Stimulated activated effector memory CD8-positive, alpha-beta T cell treated with anti-CD3 and anti-CD28 coated beads, Interleukin-12 subunit alpha, Interleukin-12 subunit beta, amount 100 ng/mL, for 72 hours (primary cell): ENCODE measurements around the gene RABL2A.
"Not testable (repeated sequence)": the region's sequence is repeated elsewhere in the genome, so short reads cannot be mapped to it uniquely, and the experiment has no call there.

ENCODE experiments used
- ATAC-seq: fragments of 150-1000 bp; cut with Tn5 transposase; 2 replicates; pipeline ENCODE4 v1.10.0; 2021
- DNase-seq, 2 donors: peaks; one replicate each; pipeline ENCODE4 v3.0.0; 2021 to 2022; ENCODE audit warnings: low spot score in 2 of 2
- H3K27ac Mint-ChIP-seq: one replicate; pipeline ENCODE4 v1.8.0; 2022; ENCODE audit warnings: mild to moderate bottlenecking, mixed read lengths
- H3K36me3 Mint-ChIP-seq: one replicate; pipeline ENCODE4 v1.8.0; 2022; ENCODE audit warnings: mild to moderate bottlenecking, mixed read lengths
- H3K4me1 Mint-ChIP-seq: one replicate; pipeline ENCODE4 v1.8.0; 2022; ENCODE audit warnings: mixed read lengths
- H3K4me3 Mint-ChIP-seq: one replicate; pipeline ENCODE4 v1.8.0; 2022; ENCODE audit warnings: mild to moderate bottlenecking, mixed read lengths
- H3K9me3 Mint-ChIP-seq: one replicate; pipeline ENCODE4 v1.8.0; 2022; ENCODE audit warnings: mixed read lengths

RABL2A gene

DNA sequence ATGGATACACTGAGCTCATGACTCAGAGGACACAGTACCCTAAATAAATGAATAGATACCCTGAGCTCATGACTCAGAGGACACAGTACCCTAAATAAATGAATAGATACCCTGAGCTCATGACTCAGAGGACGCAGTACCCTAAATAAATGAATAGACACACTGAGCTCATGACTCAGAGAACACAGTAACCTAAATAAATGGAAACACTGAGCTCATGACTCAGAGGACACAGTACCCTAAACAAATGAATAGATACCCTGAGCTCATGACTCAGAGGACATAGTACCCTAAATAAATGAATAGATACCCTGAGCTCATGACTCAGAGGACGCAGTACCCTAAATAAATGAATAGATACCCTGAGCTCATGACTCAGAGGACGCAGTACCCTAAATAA lies 25.5 kb downstream of the RABL2A start:
- not testable (repeated sequence) for ATAC-seq, H3K36me3 Mint-ChIP-seq, H3K4me3 Mint-ChIP-seq, H3K4me1 Mint-ChIP-seq, H3K27ac Mint-ChIP-seq, H3K9me3 Mint-ChIP-seq, DNase-seq

DNA sequence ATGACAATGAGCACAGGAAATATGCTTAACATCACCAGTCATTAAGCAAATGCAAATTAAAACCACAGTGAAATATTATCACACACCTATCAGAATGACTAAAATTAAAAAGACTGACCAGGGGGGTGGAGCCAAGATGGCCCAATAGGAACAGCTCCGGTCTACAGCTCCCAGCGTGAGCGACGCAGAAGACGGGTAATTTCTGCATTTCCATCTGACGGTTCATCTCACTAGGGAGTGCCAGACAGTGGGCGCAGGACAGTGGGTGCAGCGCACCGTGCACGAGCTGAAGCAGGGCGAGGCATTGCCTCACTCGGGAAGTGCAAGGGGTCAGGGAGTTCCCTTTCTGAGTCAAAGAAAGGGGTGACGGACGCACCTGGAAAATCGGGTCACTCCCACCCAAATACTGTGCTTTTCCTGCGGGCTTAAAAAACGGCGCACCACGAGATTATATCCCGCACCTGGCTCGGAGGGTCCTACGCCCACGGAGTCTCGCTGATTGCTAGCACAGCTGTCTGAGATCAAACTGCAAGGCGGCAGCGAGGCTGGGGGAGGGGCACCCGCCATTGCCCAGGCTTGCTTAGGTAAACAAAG lies 29.1 kb downstream of the RABL2A start:
- ATAC-seq, H3K9me3 Mint-ChIP-seq, H3K4me3 Mint-ChIP-seq, H3K4me1 Mint-ChIP-seq, H3K27ac Mint-ChIP-seq, DNase-seq, H3K36me3 Mint-ChIP-seq: not testable (repeated sequence)

DNA sequence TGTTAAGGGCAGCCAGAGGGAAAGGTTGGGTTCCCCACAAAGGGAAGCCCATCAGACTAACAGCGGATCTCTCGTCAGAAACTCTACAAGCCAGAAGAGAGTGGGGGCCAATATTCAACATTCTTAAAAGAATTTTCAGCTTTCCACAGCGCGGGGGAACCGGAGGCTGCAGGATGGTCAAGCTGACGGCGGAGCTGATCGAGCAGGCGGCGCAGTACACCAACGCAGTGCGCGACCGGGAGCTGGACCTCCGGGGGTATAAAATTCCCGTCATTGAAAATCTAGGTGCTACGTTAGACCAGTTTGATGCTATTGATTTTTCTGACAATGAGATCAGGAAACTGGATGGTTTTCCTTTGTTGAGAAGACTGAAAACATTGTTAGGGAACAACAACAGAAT lies 30.7 kb downstream of the RABL2A start:
- H3K36me3 Mint-ChIP-seq, DNase-seq, H3K9me3 Mint-ChIP-seq, H3K4me1 Mint-ChIP-seq, H3K27ac Mint-ChIP-seq, ATAC-seq, H3K4me3 Mint-ChIP-seq: not testable (repeated sequence)

DNA sequence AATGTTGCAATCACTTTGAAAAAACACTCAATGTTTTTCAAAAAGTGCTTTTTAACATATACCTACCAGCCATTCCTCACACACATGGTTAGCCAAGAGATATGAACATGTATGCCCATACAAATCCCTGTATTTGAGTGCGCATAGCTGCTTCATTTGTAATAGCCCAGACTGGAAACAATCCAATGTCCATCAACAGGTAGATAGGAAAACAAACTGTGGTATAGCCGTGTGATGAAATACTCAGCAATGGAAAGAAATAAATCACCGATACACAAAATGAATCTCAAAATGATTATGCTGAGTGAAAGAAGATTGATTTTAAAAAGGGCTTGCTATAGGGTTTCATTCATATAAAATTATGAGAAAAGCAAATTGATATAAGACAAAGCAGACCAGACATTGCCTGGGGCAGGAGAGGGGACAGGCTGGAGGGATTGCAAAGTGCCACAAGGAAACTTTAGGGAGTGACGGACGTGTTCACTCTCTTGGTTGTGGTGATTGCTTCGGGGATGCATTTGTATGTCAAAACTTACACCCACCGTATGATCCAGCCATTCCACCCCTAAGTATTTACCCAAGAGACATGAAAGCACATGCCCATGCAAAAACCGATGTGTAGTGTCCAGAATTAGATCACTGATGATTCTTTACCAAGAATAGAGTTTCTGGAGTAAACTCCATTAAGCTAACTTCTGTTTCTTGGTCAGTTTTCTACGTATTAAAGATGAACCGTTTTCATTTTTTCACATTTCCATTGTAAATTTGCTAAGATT lies 36.4 kb downstream of the RABL2A start:
- H3K9me3 Mint-ChIP-seq, DNase-seq, H3K27ac Mint-ChIP-seq, ATAC-seq, H3K36me3 Mint-ChIP-seq, H3K4me1 Mint-ChIP-seq, H3K4me3 Mint-ChIP-seq: not testable (repeated sequence)

DNA sequence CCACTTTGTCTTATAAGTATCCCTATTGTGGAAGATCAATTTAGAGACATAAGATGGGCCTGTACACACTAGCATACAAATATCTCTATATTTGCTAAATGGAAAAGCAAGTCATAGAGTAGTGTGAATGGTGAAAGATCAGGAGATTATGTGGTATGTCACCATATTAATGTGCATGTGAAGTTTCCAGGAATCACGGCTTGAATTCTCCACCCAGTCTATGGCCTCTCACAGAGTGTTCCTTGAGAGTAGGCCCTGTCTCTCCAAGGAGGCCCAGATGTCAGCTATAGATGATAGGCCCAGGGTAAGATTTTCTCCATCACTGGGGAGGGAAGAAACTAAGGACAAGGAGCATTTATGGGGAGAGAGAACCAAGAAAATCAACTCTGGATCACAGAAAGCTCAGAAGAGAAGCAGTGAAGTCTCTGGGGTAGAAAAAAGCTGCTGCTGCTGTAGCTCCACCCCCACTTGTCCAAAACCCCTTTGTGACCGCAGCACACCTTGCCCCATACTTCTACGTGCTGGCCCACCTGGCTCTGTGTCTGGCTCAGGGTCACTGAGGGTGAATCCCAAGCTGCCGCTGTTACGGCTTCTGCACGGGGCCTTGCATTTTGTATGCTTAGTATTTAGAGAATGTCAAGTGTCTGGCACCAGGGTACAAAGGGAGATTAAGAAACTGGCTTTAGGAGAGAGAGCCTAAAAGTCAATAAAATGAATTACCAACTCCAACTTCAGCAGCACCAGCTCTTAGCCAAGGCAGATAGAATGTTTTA lies 37.9 kb downstream of the RABL2A start:
- not testable (repeated sequence) for ATAC-seq, DNase-seq, H3K4me1 Mint-ChIP-seq, H3K4me3 Mint-ChIP-seq, H3K9me3 Mint-ChIP-seq, H3K27ac Mint-ChIP-seq, H3K36me3 Mint-ChIP-seq

DNA sequence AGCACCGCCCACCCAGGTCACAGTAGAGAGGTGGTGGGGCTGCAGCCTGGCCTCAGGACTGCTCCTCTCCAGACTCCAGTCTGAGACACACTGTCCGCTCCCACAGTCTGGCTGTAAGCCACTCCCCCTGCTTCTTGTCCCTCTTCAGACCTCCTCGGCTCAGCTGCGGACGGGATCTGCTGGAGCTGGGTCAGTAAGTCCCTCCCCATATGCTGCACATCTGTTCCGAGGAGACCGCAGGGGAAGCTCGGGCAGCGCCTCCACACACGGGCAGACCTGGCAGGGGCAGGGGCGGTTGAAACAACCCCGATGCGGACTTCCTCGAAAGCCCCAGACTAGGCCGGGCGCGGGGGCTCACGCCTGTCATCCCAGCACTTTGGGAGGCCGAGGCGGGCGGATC lies 41.9 kb downstream of the RABL2A start:
- ATAC-seq, H3K4me3 Mint-ChIP-seq, H3K9me3 Mint-ChIP-seq, H3K27ac Mint-ChIP-seq, DNase-seq, H3K36me3 Mint-ChIP-seq, H3K4me1 Mint-ChIP-seq: not testable (repeated sequence)

DNA sequence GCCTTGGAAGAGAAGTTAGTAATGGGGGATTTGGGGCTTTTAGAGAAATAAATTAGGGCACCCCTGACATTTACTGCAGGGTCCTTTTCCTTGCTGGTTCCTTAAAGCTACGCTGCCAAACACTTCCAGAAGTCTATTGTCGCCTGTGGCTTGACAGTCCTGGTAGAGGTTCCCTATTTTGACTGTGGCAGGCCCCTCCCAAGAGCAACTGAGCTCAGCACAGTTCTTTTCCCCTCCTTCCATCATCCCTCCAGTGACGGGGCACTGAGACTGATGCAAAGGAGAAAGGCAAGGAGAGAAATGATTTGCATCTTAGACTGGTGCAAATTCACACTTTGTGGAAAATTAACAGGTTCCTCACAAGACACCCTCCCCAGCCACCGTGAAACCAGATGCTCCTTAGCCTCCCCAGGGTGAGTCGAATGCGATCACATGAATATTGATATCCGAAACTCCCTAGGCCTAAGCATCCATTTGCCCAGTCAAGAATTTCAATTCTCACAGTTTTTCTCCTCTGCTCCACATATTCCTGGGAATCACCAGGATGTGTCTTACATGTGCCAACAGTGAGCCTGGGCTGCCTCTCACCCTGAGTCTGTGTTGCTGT lies 45.4 kb downstream of the RABL2A start:
- Mint-ChIP-seq H3K27ac (no peak overlapping the region), H3K4me1 (peaks cover 6% of the 10 kb centered on the region), H3K9me3 (no peaks in the 10 kb centered on the region), H3K4me3 (no peak overlapping the region), H3K36me3 (no peaks in the 10 kb centered on the region)
- ATAC-seq (no peak), DNase-seq (no peak)

DNA sequence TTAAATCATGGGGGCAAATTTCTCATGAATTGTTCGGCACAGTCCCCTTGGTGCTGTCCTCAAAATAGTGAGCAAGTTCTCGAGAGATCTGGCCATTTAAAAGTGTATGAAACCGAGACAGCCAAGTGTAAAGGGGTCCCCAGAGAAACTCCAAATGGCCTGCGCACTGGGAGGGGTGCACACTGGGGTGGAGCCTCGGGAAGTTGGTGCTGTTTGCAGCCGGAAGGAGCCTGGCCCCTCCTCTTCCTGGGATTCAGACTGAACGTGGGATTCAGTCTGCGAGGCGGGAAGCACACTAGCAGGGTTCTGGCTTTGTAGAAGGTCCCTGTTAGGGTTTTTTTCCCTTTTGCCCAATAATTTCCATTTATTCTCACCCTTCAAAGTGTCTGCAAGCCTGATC lies 48.8 kb downstream of the RABL2A start:
- Mint-ChIP-seq H3K36me3 (no peaks in the 10 kb centered on the region), H3K4me1 (peaks cover 15% of the 10 kb centered on the region), H3K9me3 (no peaks in the 10 kb centered on the region), H3K27ac (no peak overlapping the region), H3K4me3 (no peak overlapping the region)
- ATAC-seq: no peak
- no peak for DNase-seq

DNA sequence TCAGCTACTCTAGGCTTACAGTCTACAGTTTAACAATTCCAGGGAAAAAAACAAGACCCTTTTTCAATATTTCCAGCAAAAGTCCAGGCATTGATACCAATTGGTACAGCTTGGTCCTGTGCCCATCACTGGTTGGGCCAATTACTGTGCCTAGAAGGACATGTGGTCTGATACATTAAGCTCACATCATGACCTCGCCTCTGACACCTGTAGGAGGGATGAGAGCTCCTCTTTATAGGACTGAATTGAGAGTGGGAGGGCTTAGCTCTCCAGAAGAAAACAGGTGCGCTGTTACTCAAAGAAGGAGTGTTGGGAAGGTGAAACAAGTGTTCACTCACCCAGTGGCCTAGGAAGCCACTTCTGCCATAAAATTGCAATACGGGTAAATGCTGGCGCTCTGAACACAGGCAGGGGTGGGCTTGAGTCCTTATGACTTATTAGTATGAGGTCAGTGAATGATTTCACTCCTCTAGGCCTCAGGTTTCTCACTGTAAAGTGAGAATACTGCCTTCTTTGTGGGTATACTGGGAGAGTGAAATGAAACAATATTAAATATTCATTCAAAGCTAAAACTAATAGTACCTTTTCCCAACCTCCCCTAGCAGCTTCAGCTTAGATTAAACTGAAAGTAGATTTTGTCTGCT lies 49.7 kb downstream of the RABL2A start:
- Mint-ChIP-seq H3K4me3 (no peak overlapping the region), H3K27ac (no peak overlapping the region), H3K9me3 (no peaks in the 10 kb centered on the region), H3K4me1 (peaks cover 15% of the 10 kb centered on the region), H3K36me3 (no peaks in the 10 kb centered on the region)
- DNase-seq (no peak), ATAC-seq (no peak)

DNA sequence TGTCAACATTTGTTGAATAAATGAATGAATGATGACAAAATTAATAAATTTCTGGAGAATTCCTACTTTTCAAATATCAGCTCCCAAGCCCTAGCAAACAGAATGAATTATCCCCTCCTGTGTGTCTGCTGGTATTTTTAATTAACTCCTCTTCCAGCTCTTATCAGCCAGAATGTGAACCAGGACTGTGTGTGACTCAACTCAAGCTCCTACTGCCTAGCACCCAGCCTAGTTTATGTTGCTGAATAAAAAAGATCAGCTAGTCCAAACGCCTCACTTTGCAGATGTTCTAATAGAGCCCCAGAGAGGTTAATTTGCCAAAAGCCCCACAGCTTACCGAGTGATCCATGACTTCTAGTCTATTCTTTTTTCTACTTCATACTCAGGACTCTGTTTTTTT lies 50.3 kb downstream of the RABL2A start:
- peaks cover 15% of the 10 kb centered on the region for H3K4me1 Mint-ChIP-seq
- no peak overlapping the region for H3K27ac Mint-ChIP-seq
- H3K36me3 Mint-ChIP-seq: no peaks in the 10 kb centered on the region
- no peak for DNase-seq
- H3K4me3 Mint-ChIP-seq: no peak overlapping the region
- no peaks in the 10 kb centered on the region for H3K9me3 Mint-ChIP-seq
- ATAC-seq: no peak

DNA sequence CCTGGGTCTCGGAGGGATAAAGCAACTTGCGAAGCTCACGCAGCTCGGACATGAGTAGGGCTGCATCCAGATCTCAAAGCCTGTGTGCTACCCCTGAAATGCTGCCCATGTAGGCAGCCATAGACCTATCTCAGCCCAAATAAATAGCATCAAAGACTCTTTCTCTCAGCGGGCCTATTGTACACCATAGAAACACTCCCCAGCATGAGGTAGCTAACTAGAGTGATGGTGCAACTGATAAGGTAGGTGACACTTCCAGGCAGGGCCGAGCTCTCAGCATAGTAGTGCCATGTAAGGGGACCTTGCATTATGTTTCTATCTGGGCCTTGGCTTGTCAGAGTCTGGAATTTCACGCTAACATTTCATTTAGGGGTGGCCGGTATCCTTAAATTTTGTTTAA lies 52.4 kb downstream of the RABL2A start:
- H3K27ac Mint-ChIP-seq: no peak overlapping the region
- H3K9me3 Mint-ChIP-seq: no peaks in the 10 kb centered on the region
- peak; percentile 60 for ATAC-seq
- no peak overlapping the region for H3K4me3 Mint-ChIP-seq
- DNase-seq: peak in 1 of 2 donors; percentile 32
- H3K36me3 Mint-ChIP-seq: no peaks in the 10 kb centered on the region
- H3K4me1 Mint-ChIP-seq: peaks cover 9% of the 10 kb centered on the region

DNA sequence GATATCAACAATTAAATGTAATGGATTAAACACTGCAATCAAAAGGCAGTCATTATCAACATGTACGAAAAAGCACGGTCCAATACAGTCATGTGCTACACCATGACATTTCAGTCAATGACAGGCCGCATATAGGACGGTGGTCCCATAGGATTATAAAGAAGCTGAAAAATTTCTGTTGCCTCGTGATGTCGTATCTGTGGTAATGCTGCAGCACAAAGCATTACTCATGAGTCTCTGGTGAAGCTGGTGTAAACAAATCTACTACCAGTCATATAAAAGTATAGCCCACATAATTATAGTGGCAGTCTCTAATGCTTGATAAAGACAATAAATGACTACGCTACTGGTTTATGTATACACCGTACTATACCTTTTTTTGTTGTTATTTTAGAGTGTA lies 58.4 kb downstream of the RABL2A start:
- H3K36me3 Mint-ChIP-seq: no peaks in the 10 kb centered on the region
- no peak overlapping the region for H3K4me3 Mint-ChIP-seq
- H3K4me1 Mint-ChIP-seq: no peaks in the 10 kb centered on the region

DNA sequence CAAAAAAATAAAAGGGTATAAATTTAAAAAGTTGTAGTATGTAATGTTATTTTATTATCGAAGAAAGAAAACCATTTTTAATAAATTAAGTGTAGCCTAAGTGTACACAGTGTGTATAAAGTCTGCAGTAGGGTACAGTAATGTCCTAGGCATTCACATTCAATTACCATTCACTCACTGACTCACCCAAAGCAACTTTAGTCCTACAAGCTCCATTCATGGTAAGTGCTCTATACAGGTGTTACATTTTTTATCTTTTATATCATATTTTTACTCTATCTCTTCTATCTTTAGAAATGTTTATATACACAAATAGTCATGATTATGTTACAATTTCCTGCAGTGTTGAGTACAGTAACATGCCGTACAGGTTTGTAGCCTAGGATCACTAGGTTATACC lies 59.5 kb downstream of the RABL2A start:
- ATAC-seq (no peak), DNase-seq (peak in 1 of 2 donors; percentile 7)
- no peaks in the 10 kb centered on the region for H3K9me3 Mint-ChIP-seq
- no peak overlapping the region for H3K27ac Mint-ChIP-seq
- H3K36me3 Mint-ChIP-seq: no peaks in the 10 kb centered on the region
- no peaks in the 10 kb centered on the region for H3K4me1 Mint-ChIP-seq
- no peak overlapping the region for H3K4me3 Mint-ChIP-seq

More for the DNA sequence above, 58.4 kb downstream of the RABL2A start:
- ATAC-seq: no peak
- H3K9me3 Mint-ChIP-seq: no peaks in the 10 kb centered on the region
- H3K27ac Mint-ChIP-seq: no peak overlapping the region
- DNase-seq: no peak

DNA sequence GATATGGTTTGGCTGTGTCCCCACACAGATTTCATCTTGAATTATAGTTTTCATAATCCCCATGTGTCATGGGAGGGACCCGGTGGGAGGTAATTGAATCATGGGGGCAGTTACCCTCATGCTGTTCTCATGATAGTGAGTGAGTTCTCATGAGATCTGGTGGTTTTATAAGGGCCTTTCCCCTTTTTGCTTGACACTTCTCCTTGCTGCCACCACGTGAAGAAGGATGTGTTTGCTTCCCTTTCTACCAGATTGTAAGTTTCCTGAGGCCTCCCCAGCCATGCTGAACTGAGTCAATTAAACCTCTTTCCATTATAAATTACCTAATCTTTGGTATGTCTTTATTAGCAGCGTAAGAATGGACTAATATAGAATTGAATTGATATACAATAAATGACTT lies 63.8 kb downstream of the RABL2A start:
- ATAC-seq, H3K27ac Mint-ChIP-seq, H3K4me3 Mint-ChIP-seq, H3K9me3 Mint-ChIP-seq, DNase-seq: not testable (repeated sequence)
- Mint-ChIP-seq H3K36me3 (peaks cover 17% of the 10 kb centered on the region), H3K4me1 (peaks cover 21% of the 10 kb centered on the region)
